CD14-positive monocyte (primary cell): ENCODE measurements around the gene PLEKHJ1. TPM values are rescaled to one million over a fixed set of nuclear protein-coding genes. Genes with fewer than 3 reads are reported as not detected.
A peak's percentile ranks its signal among the peaks of the same experiment; 100 is the strongest.

Source experiments
- DNase-seq, 3 donors: peaks; one replicate each; pipeline ENCODE4 v3.0.0-alpha.2; 2011 to 2022
- H2AFZ ChIP-seq: 2 replicates; pipeline ENCODE4 v1.6.0; 2012; ENCODE audit warnings: mild to moderate bottlenecking, low read depth, low read length, inconsistent platforms; ENCODE audit not compliant: insufficient read depth, poor library complexity, severe bottlenecking
- H3K27ac ChIP-seq, 2 donors: 1 replicate in 1 of 2; 2 replicates in 1 of 2; pipeline ENCODE4 v1.5.1; 2012 to 2013; ENCODE audit warnings: low read length in 2 of 2, control low read depth in 1 of 2, inconsistent platforms in 1 of 2, low read depth in 1 of 2, mild to moderate bottlenecking in 1 of 2
- H3K27me3 ChIP-seq, 2 donors: one replicate each; pipeline versions ENCODE4 v1.6.0 to v1.6.1; 2011 to 2013; ENCODE audit warnings: low read length in 2 of 2; ENCODE audit not compliant: control insufficient read depth in 2 of 2, insufficient read depth in 2 of 2
- H3K36me3 ChIP-seq, 2 donors: replicated peaks in 1 of 2; 1 replicate in 1 of 2; 2 replicates in 1 of 2; pipeline versions ENCODE4 v1.5.1 to v1.6.1; 2012 to 2013; ENCODE audit warnings: low read length in 2 of 2, control low read depth in 1 of 2, inconsistent platforms in 1 of 2, mild to moderate bottlenecking in 1 of 2; ENCODE audit not compliant: insufficient read depth in 2 of 2, control insufficient read depth in 1 of 2
- H3K4me1 ChIP-seq, 2 donors: 1 replicate in 1 of 2; 2 replicates in 1 of 2; pipeline versions ENCODE4 v1.5.1 to v1.6.1; 2012 to 2013; ENCODE audit warnings: low read length in 2 of 2, control low read depth in 1 of 2, inconsistent platforms in 1 of 2, mild to moderate bottlenecking in 1 of 2, moderate library complexity in 1 of 2; ENCODE audit not compliant: insufficient read depth in 2 of 2, control insufficient read depth in 1 of 2
- H3K4me2 ChIP-seq: replicated peaks from 2 replicates; pipeline ENCODE3; 2012; ENCODE audit warnings: low read length, moderate library complexity, mild to moderate bottlenecking; ENCODE audit not compliant: poor library complexity, severe bottlenecking; ENCODE audit errors: extremely low read depth
- H3K4me3 ChIP-seq, 3 experiments: fragments of 200-600 bp in 1 of 3; sonication (generic) in 1 of 3; replicated peaks in 1 of 3; 1 replicate in 2 of 3; 2 replicates in 1 of 3; pipeline ENCODE4 v1.5.1; 2011 to 2013; ENCODE audit warnings: low read length in 3 of 3, mild to moderate bottlenecking in 3 of 3, control low read depth in 2 of 3, low read depth in 2 of 3, inconsistent platforms in 1 of 3, moderate library complexity in 1 of 3
- H3K79me2 ChIP-seq: 2 replicates; pipeline ENCODE4 v1.6.0; 2012; ENCODE audit warnings: mild to moderate bottlenecking, control low read depth, inconsistent platforms, low read length, moderate library complexity; ENCODE audit not compliant: insufficient read depth
- H3K9ac ChIP-seq: 2 replicates; pipeline ENCODE4 v1.6.0; 2017; ENCODE audit warnings: low read length, mild to moderate bottlenecking; ENCODE audit not compliant: insufficient read depth, poor library complexity, severe bottlenecking
- H3K9me3 ChIP-seq, 2 donors: replicated peaks in 1 of 2; 1 replicate in 1 of 2; 2 replicates in 1 of 2; pipeline versions ENCODE4 v1.5.1 to v1.6.1; 2012 to 2013; ENCODE audit warnings: low read length in 2 of 2, control low read depth in 1 of 2; ENCODE audit not compliant: control insufficient read depth in 1 of 2, insufficient read depth in 1 of 2
- H4K20me1 ChIP-seq: 2 replicates; pipeline ENCODE4 v1.6.0; 2012; ENCODE audit warnings: mild to moderate bottlenecking, low read length, control low read depth, moderate library complexity; ENCODE audit not compliant: insufficient read depth
- H3K27ac Mint-ChIP-seq, 7 donors: one replicate each; pipeline ENCODE4 v1.8.0; 2020; ENCODE audit warnings: mild to moderate bottlenecking in 7 of 7, mixed read lengths in 7 of 7, moderate library complexity in 6 of 7, inconsistent platforms in 2 of 7
- H3K27me3 Mint-ChIP-seq, 3 donors: one replicate each; pipeline ENCODE4 v1.8.0; 2021 to 2022; ENCODE audit warnings: low read depth in 3 of 3, mild to moderate bottlenecking in 3 of 3, mixed read lengths in 3 of 3, moderate library complexity in 3 of 3, inconsistent platforms in 1 of 3
- H3K36me3 Mint-ChIP-seq, 2 donors: one replicate each; pipeline ENCODE4 v1.8.0; 2020; ENCODE audit warnings: mixed read lengths in 2 of 2, inconsistent platforms in 1 of 2, mild to moderate bottlenecking in 1 of 2
- H3K4me1 Mint-ChIP-seq: one replicate; pipeline ENCODE4 v1.8.0; 2020; ENCODE audit warnings: mild to moderate bottlenecking, mixed read lengths
- H3K4me3 Mint-ChIP-seq, 2 donors: one replicate each; pipeline ENCODE4 v1.8.0; 2020; ENCODE audit warnings: mild to moderate bottlenecking in 2 of 2, mixed read lengths in 2 of 2, moderate library complexity in 1 of 2
- H3K9me3 Mint-ChIP-seq, 7 donors: one replicate each; pipeline ENCODE4 v1.8.0; 2020 to 2022; ENCODE audit warnings: mixed read lengths in 7 of 7, mild to moderate bottlenecking in 6 of 7, moderate library complexity in 6 of 7, inconsistent platforms in 2 of 7
- CTCF ChIP-seq: fragments of 200-600 bp; IDR thresholded peaks from one replicate; pipeline ENCODE4 v1.8.0; 2022; ENCODE audit warnings: antibody characterized with exemption, mild to moderate bottlenecking
- WGBS: methylation state at CpG from one replicate; pipeline ENCODE4 v1.1.5; 2013; ENCODE audit warnings: missing lambda C conversion rate; ENCODE audit not compliant: insufficient coverage; 5-methylcytosine and 5-hydroxymethylcytosine counted together
- intact Hi-C, 2 donors: fragments of 100-400 bp; cut with micrococcal nuclease; formaldehyde crosslinking; loops; one replicate each; pipeline versions ENCODE4 v1.15.0 to v1.15.1; 2023
- polyA plus RNA-seq, 3 donors: library from polyadenylated mRNA; depleted of rRNA in 1 of 3; unstranded in 2 of 3; stranded (reverse) in 1 of 3; fragments of 300-500 nt in 2 of 3; fragments of >200 nt in 1 of 3; fragmentation: Illumina TruSeq in 2 of 3; gene quantifications; 1 replicate in 2 of 3; 2 replicates in 1 of 3; pipeline ENCODE4 v1.2.3, GENCODE V29; 2012 to 2021

Gene PLEKHJ1
- polyA plus RNA-seq, 3 donors, result 62.1 to 90.0 (median 69.0) TPM

GRCh38 chr19:2223391-2223790 is 12.7 kb downstream of the PLEKHJ1 start:
- Mint-ChIP-seq H3K27me3 (no peaks in the 10 kb centered on the region), H3K4me1 (no peaks in the 10 kb centered on the region), H3K36me3 (peaks cover 61 to 90% of the 10 kb centered on the region in 2 donors), H3K9me3 (peaks cover 0 to 3% (median 0%) of the 10 kb centered on the region in 7 donors), H3K4me3 (no peak overlapping the region), H3K27ac (peak overlapping the region in 1 of 7 donors; percentile 60)
- Histone ChIP-seq H3K9me3 (no peaks in the 10 kb centered on the region), H3K27ac (no peak overlapping the region), H2AFZ (no peak overlapping the region), H4K20me1 (peaks cover 29% of the 10 kb centered on the region), H3K36me3 (peaks cover 61 to 91% of the 10 kb centered on the region in 2 donors), H3K79me2 (peaks cover 2% of the 10 kb centered on the region), H3K4me2 (no peak overlapping the region), H3K4me3 (no peak overlapping the region), H3K9ac (no peak overlapping the region), H3K27me3 (no peaks in the 10 kb centered on the region), H3K4me1 (peaks cover 0 to 10% of the 10 kb centered on the region in 2 donors)
- DNase-seq, result no peak
- WGBS, result 93% methylated on average over 10 of the region's 18 CpGs
- TF ChIP-seq CTCF, result no peak
- intact Hi-C loops, result no loop called here

- no peak for DNase-seq
- peak; percentile 18 for TF ChIP-seq CTCF
- Histone ChIP-seq H3K27ac (no peak overlapping the region), H3K9me3 (no peaks in the 10 kb centered on the region), H2AFZ (no peak overlapping the region), H3K4me2 (no peak overlapping the region), H3K27me3 (no peaks in the 10 kb centered on the region), H3K36me3 (peaks cover 74 to 98% of the 10 kb centered on the region in 2 donors), H3K4me1 (no peaks in the 10 kb centered on the region), H3K79me2 (no peaks in the 10 kb centered on the region), H4K20me1 (peaks cover 15% of the 10 kb centered on the region), H3K9ac (no peak overlapping the region), H3K4me3 (no peak overlapping the region)
- Mint-ChIP-seq H3K27me3 (no peaks in the 10 kb centered on the region), H3K9me3 (peaks cover 0 to 3% (median 0%) of the 10 kb centered on the region in 7 donors), H3K4me1 (no peaks in the 10 kb centered on the region), H3K4me3 (no peak overlapping the region), H3K36me3 (peaks cover 68 to 94% of the 10 kb centered on the region in 2 donors), H3K27ac (peak overlapping the region in 2 of 7 donors; percentile 36 to 58)
- WGBS, result 97% methylated on average over 16 of the region's 20 CpGs
- intact Hi-C loops, result no loop called here
Observed at GRCh38 chr19:2221918-2222317, 14.2 kb downstream of the PLEKHJ1 start.
